Fibroblast of villous mesenchyme (primary cell): Measurements from ENCODE around the gene TCF12. TPM values are rescaled to one million over a fixed set of nuclear protein-coding genes. Genes with fewer than 3 reads are reported as not detected.

Source experiments
- DNase-seq: peaks from one replicate; pipeline ENCODE4 v3.0.0-alpha.2; 2010; ENCODE audit warnings: low read depth
- H3K4me3 ChIP-seq: 2 replicates; pipeline ENCODE4 v1.5.1; 2011; ENCODE audit warnings: low read depth, mild to moderate bottlenecking, low read length
- CTCF ChIP-seq: IDR thresholded peaks from 2 replicates; pipeline ENCODE4 v1.5.1; 2012; ENCODE audit warnings: low read depth, mild to moderate bottlenecking, low read length; ENCODE audit not compliant: insufficient read depth
- total RNA-seq: library from RNA; depleted of rRNA; stranded (reverse); fragments of >200 nt; gene quantifications from 2 replicates; pipeline ENCODE4 v1.2.3, GENCODE V29; 2012

The TCF12 gene
- total RNA-seq, 1 donor: 110 TPM

DNA sequence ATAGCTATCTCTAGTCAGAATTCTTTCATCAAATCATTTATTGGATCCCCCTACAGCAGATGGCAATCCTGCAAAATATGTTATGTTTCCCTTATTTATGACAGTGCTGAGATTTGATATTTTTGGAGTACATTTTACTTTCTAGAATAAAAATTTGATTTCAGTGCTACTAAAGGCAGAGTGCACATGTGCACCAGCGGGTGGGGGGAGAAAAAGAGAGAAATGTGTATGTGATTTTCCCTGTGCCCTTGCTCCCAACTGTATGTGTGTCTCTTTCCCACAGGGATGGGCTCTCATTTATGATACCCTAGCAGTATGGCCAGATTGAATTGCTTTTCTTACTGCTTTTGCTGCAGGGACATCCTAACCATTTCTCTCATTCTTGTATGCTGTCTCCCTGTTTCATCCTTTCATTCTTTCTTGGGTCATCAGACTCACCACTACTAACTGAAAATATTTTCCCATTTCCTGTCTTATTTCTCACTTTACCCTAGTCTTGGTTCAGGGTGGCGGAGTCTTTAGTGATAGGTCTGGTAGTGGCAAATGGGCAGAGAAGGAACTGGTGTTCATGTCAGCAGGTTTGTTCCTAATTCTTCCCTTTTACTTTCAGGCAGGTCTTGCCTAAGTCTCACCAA, 140.7 kb downstream of the TCF12 start:
- TF ChIP-seq CTCF: no peak
- no peak for DNase-seq
- H3K4me3 ChIP-seq: no peak overlapping the region

- H3K4me3 ChIP-seq: no peak overlapping the region
- no peak for TF ChIP-seq CTCF
- DNase-seq: no peak
Measured at GRCh38 chr15:57060799-57061198, 142.4 kb downstream of the TCF12 start.

DNA sequence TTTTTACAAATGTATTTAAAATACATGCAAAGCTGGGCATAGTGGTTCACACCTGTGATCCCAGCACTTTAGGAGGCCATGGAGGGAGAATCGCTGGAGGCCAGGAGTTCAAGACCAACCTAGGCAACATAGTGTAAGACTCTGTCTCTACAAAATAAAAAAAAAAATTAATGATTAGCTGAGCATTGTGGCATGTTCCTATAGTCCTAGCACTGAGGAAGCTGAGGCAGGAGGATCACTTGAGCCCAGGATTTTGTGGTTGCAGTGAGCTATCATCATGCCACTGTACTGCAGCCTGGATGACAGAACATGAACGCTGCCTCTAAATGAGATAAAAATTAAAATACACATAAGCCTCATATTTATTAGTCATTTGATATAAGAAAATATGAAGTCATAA, 142.8 kb downstream of the TCF12 start:
- no peak for DNase-seq
- no peak for TF ChIP-seq CTCF
- no peak overlapping the region for H3K4me3 ChIP-seq

- no peak for DNase-seq
- H3K4me3 ChIP-seq: no peak overlapping the region
- TF ChIP-seq CTCF: no peak
Measured at GRCh38 chr15:57061696-57062095, 143.3 kb downstream of the TCF12 start.

- no peak overlapping the region for H3K4me3 ChIP-seq
- DNase-seq: no peak
- no peak for TF ChIP-seq CTCF
Measured at GRCh38 chr15:57064033-57064432, 145.6 kb downstream of the TCF12 start.

DNA sequence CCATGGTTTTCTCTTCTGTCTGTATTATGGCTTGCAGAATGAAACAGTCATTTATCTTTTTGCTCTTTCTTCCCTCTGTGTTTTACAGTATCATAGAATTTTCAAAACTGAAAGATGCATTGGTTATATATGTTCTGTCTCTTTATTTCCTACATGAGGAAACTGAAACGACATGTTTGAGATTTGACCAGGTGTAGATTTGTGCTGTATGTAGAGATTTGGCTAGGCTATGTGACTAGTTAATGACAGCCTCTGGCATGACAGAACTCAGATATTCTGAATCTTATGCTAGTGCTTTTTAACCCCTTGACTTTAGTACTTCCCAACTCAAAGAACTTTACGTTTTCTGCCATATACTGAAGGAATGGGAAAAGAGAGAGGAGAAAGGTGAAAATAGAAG, 151.0 kb downstream of the TCF12 start:
- TF ChIP-seq CTCF: no peak
- H3K4me3 ChIP-seq: no peak overlapping the region
- no peak for DNase-seq

DNA sequence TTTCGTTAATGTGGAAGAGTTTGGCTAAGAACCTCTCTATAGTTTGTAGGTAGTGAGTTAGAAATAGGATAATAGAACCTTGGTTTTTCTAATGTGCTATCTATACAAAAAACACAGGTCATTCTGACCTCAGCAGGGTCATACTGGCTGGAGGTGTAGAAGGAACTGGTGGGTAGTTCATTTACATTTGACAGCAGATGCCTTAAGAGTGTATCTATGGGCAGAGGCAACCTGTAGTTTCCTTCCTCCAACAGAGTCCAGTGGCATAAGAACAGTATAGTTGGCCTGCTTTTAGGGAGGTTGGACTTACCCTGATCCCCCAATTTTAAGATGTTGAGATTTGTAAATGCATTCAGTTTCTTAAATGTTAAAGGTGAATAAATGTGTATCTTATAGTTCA, 152.2 kb downstream of the TCF12 start:
- TF ChIP-seq CTCF: no peak
- no peak for DNase-seq
- no peak overlapping the region for H3K4me3 ChIP-seq
